H9 (cell line): Measurements from ENCODE around the gene CNBD2. TPM values are rescaled to one million over a fixed set of nuclear protein-coding genes. Genes with fewer than 3 reads are reported as not detected.

Source experiments
- DNase-seq: peaks from one replicate; pipeline ENCODE4 v3.0.0-alpha.2; 2017
- H2AFZ ChIP-seq: one replicate; pipeline ENCODE4 v1.6.1; 2013; ENCODE audit warnings: mild to moderate bottlenecking, low read length, control low read depth, moderate library complexity
- H2AK5ac ChIP-seq: 2 replicates; pipeline ENCODE4 v1.6.1; 2013; ENCODE audit warnings: low read length, control low read depth, mixed read lengths; ENCODE audit not compliant: insufficient read length
- H2BK120ac ChIP-seq: one replicate; pipeline ENCODE4 v1.6.1; 2013; ENCODE audit warnings: low read depth, mild to moderate bottlenecking, low read length, control low read depth, inconsistent platforms; ENCODE audit not compliant: poor library complexity, severe bottlenecking
- H2BK12ac ChIP-seq: 2 replicates; pipeline ENCODE4 v1.6.1; 2013; ENCODE audit warnings: low read length, control low read depth, mixed read lengths, low read depth; ENCODE audit not compliant: insufficient read length
- H2BK15ac ChIP-seq: 2 replicates; pipeline ENCODE4 v1.6.1; 2013; ENCODE audit warnings: low read depth, low read length, control low read depth
- H2BK20ac ChIP-seq: one replicate; pipeline ENCODE4 v1.6.1; 2013; ENCODE audit warnings: low read depth, mild to moderate bottlenecking, low read length, control low read depth, inconsistent platforms; ENCODE audit not compliant: poor library complexity, severe bottlenecking
- H2BK5ac ChIP-seq: 2 replicates; pipeline ENCODE4 v1.6.1; 2013; ENCODE audit warnings: low read length, control low read depth, mixed read lengths; ENCODE audit not compliant: insufficient read length
- H3K14ac ChIP-seq: 2 replicates; pipeline ENCODE4 v1.6.1; 2013; ENCODE audit warnings: low read length, control low read depth; ENCODE audit not compliant: insufficient read depth
- H3K18ac ChIP-seq: 2 replicates; pipeline ENCODE4 v1.6.1; 2013; ENCODE audit warnings: low read depth, mild to moderate bottlenecking, mixed read lengths, low read length, control low read depth; ENCODE audit not compliant: insufficient read length
- H3K23ac ChIP-seq: 2 replicates; pipeline ENCODE4 v1.6.1; 2013; ENCODE audit warnings: low read length, control low read depth, mixed read lengths, low read depth; ENCODE audit not compliant: insufficient read length
- H3K23me2 ChIP-seq: 2 replicates; pipeline ENCODE4 v1.6.1; 2013; ENCODE audit warnings: low read depth, mild to moderate bottlenecking, mixed read lengths, low read length, control low read depth; ENCODE audit not compliant: insufficient read length, poor library complexity, severe bottlenecking
- H3K27ac ChIP-seq: 2 replicates; pipeline ENCODE4 v1.5.1; 2013; ENCODE audit warnings: low read length, control low read depth, mixed read lengths, low read depth; ENCODE audit not compliant: insufficient read length
- H3K27me3 ChIP-seq: 2 replicates; pipeline ENCODE4 v1.6.1; 2013; ENCODE audit warnings: low read length, control low read depth, inconsistent platforms; ENCODE audit not compliant: insufficient read depth
- H3K4ac ChIP-seq: 2 replicates; pipeline ENCODE4 v1.6.1; 2013; ENCODE audit warnings: low read depth, mild to moderate bottlenecking, control low read depth, inconsistent platforms, low read length, moderate library complexity
- H3K4me1 ChIP-seq: 2 replicates; pipeline ENCODE4 v1.6.1; 2013; ENCODE audit warnings: low read length, control low read depth, inconsistent platforms; ENCODE audit not compliant: insufficient read depth
- H3K4me2 ChIP-seq: 2 replicates; pipeline ENCODE4 v1.6.1; 2013; ENCODE audit warnings: low read length, control low read depth, mixed read lengths; ENCODE audit not compliant: insufficient read length, insufficient read depth
- H3K56ac ChIP-seq: 2 replicates; pipeline ENCODE4 v1.6.1; 2013; ENCODE audit warnings: low read depth, mild to moderate bottlenecking, mixed read lengths, low read length, control low read depth; ENCODE audit not compliant: insufficient read length
- H3K79me1 ChIP-seq: 2 replicates; pipeline ENCODE4 v1.6.1; 2013; ENCODE audit warnings: low read depth, mild to moderate bottlenecking, moderate library complexity, low read length, control low read depth, inconsistent platforms; ENCODE audit not compliant: insufficient read depth, poor library complexity, severe bottlenecking
- H3K79me2 ChIP-seq: 2 replicates; pipeline ENCODE4 v1.6.1; 2013; ENCODE audit warnings: low read length, control low read depth, inconsistent platforms; ENCODE audit not compliant: insufficient read depth
- H3K9ac ChIP-seq: 2 replicates; pipeline ENCODE4 v1.6.1; 2013; ENCODE audit warnings: low read length, control low read depth, mixed read lengths; ENCODE audit not compliant: insufficient read length; ENCODE audit errors: extremely low read depth
- H3K9me3 ChIP-seq: one replicate; pipeline ENCODE4 v1.6.1; 2013; ENCODE audit warnings: low read depth, low read length, inconsistent platforms; ENCODE audit not compliant: control insufficient read depth
- H3T11ph ChIP-seq: one replicate; pipeline ENCODE4 v1.6.1; 2013; ENCODE audit warnings: mild to moderate bottlenecking, low read length, control low read depth, inconsistent platforms
- H4K20me1 ChIP-seq: one replicate; pipeline ENCODE4 v1.6.1; 2013; ENCODE audit not compliant: control insufficient read depth, insufficient read length, insufficient read depth
- H4K5ac ChIP-seq: 2 replicates; pipeline ENCODE4 v1.6.1; 2013; ENCODE audit warnings: low read depth, mild to moderate bottlenecking, mixed read lengths, low read length, control low read depth; ENCODE audit not compliant: insufficient read length
- H4K8ac ChIP-seq: replicated peaks from 2 replicates; pipeline ENCODE4 v1.6.1; 2013; ENCODE audit warnings: low read length, control low read depth, mixed read lengths, low read depth; ENCODE audit not compliant: insufficient read length
- H4K91ac ChIP-seq: 2 replicates; pipeline ENCODE4 v1.6.1; 2013; ENCODE audit warnings: low read depth, mild to moderate bottlenecking, moderate library complexity, mixed read lengths, low read length, control low read depth; ENCODE audit not compliant: insufficient read length
- H3K27ac Mint-ChIP-seq, 3 experiments: 2 replicates in 2 of 3; 3 replicates in 1 of 3; pipeline ENCODE4 v1.8.0; 2020 to 2021; ENCODE audit warnings: mixed read lengths in 3 of 3, mild to moderate bottlenecking in 1 of 3, moderate library complexity in 1 of 3
- H3K27me3 Mint-ChIP-seq: 2 replicates; pipeline ENCODE4 v1.8.0; 2021; ENCODE audit warnings: low read depth, mild to moderate bottlenecking, moderate library complexity, mixed read lengths
- H3K36me3 Mint-ChIP-seq, 3 experiments: 2 replicates in 2 of 3; 3 replicates in 1 of 3; pipeline ENCODE4 v1.8.0; 2020 to 2021; ENCODE audit warnings: low read depth in 3 of 3, mixed read lengths in 3 of 3; ENCODE audit not compliant: insufficient read depth in 1 of 3
- H3K4me1 Mint-ChIP-seq, 2 experiments: 2 replicates each; pipeline ENCODE4 v1.8.0; 2020; ENCODE audit warnings: mixed read lengths in 2 of 2
- H3K4me3 Mint-ChIP-seq, 2 experiments: 2 replicates in 1 of 2; 3 replicates in 1 of 2; pipeline ENCODE4 v1.8.0; 2020 to 2021; ENCODE audit warnings: mild to moderate bottlenecking in 2 of 2, mixed read lengths in 2 of 2, moderate library complexity in 1 of 2
- H3K9me3 Mint-ChIP-seq, 2 experiments: 2 replicates in 1 of 2; 3 replicates in 1 of 2; pipeline ENCODE4 v1.8.0; 2020; ENCODE audit warnings: mild to moderate bottlenecking in 2 of 2, mixed read lengths in 2 of 2, moderate library complexity in 1 of 2
- CTCF ChIP-seq: fragments of 200-600 bp; sonication (generic); conservative IDR thresholded peaks from 3 replicates; pipeline ENCODE4 v1.8.0; 2021; ENCODE audit warnings: antibody characterized with exemption, mild to moderate bottlenecking
- WGBS: extraction: QIAGEN DNeasy Blood & Tissue Kit; methylation state at CpG from one replicate; pipeline ENCODE4 v1.1.7; 2013; ENCODE audit warnings: missing lambda C conversion rate, low lambda C conversion rate, mixed read lengths; ENCODE audit not compliant: insufficient read length; ENCODE audit errors: extremely low coverage; 5-methylcytosine and 5-hydroxymethylcytosine counted together
- total RNA-seq: library from RNA; stranded (reverse); gene quantifications from 2 replicates; pipeline ENCODE4 v1.2.1, GENCODE V29; 2021

CNBD2 gene
- total RNA-seq, 1 experiment from 2014 or later: 3.1 TPM

GRCh38 chr20:35972462-35972861 lies 4.1 kb downstream of the CNBD2 start:
- DNase-seq: no peak
- Histone ChIP-seq H3K23me2 (no peaks in the 10 kb centered on the region), H3K79me1 (no peaks in the 10 kb centered on the region), H2BK120ac (no peak overlapping the region), H4K8ac (no peak overlapping the region), H3K9ac (no peak overlapping the region), H2BK20ac (no peak overlapping the region), H2AFZ (no peak overlapping the region), H2AK5ac (no peak overlapping the region), H3K18ac (no peak overlapping the region), H3K56ac (no peak overlapping the region), H3K9me3 (no peaks in the 10 kb centered on the region), H2BK12ac (no peak overlapping the region), H3K4ac (no peak overlapping the region), H3K14ac (no peak overlapping the region), H3K4me1 (no peaks in the 10 kb centered on the region), H2BK5ac (no peak overlapping the region), H3K79me2 (no peaks in the 10 kb centered on the region), H4K91ac (no peak overlapping the region), H3K27me3 (no peaks in the 10 kb centered on the region), H3K4me2 (no peak overlapping the region), H3K27ac (no peak overlapping the region), H3K23ac (no peak overlapping the region), H4K20me1 (no peaks in the 10 kb centered on the region), H3T11ph (no peak overlapping the region), H4K5ac (no peak overlapping the region), H2BK15ac (no peak overlapping the region)
- WGBS: no CpG with 5 or more reads among the region's 4 CpGs
- Mint-ChIP-seq H3K27ac (no peak overlapping the region), H3K4me3 (no peak overlapping the region), H3K4me1 (peaks cover 12 to 14% of the 10 kb centered on the region in 2 experiments), H3K27me3 (peaks cover 2% of the 10 kb centered on the region; the same call in 1 of the 2 replicates), H3K36me3 (no peaks in the 10 kb centered on the region), H3K9me3 (peaks cover 0 to 4% of the 10 kb centered on the region in 2 experiments; a peak in 1 of 5 replicates)
- no peak for TF ChIP-seq CTCF
